ENCODE data around the gene GNAS-AS1. TPM values are rescaled to one million over a fixed set of nuclear protein-coding genes. Genes with fewer than 3 reads are reported as not detected.

The GNAS-AS1 gene
- total RNA-seq, 6 experiments from 2014 or later = 0.23 to 0.37 (median 0.27) TPM; not detected in 3

GRCh38 chr20:58839474-58839874, 11.2 kb downstream of the GNAS-AS1 start:
- ATAC-seq (peak; percentile 41 to 50 (median 48)), DNase-seq (peak in 1 of 3 donors; percentile 44)
- WGBS (ENCODE audit: insufficient coverage, low coverage, low lambda C conversion rate, missing lambda C conversion rate) = 32% methylated on average over 12 of the region's 27 CpGs
- intact Hi-C loops (cut with DNase I) = no loop called here
- Histone ChIP-seq H3K4me1 (peaks cover 0 to 6% (median 0%) of the 10 kb centered on the region in 4 donors), H3K9me3 (no peaks in the 10 kb centered on the region), H3K27me3 (no peaks in the 10 kb centered on the region), H3K4me3 (no peak overlapping the region), H3K36me3 (no peaks in the 10 kb centered on the region), H3K27ac (no peak overlapping the region)
- TF ChIP-seq, protein P1, sequence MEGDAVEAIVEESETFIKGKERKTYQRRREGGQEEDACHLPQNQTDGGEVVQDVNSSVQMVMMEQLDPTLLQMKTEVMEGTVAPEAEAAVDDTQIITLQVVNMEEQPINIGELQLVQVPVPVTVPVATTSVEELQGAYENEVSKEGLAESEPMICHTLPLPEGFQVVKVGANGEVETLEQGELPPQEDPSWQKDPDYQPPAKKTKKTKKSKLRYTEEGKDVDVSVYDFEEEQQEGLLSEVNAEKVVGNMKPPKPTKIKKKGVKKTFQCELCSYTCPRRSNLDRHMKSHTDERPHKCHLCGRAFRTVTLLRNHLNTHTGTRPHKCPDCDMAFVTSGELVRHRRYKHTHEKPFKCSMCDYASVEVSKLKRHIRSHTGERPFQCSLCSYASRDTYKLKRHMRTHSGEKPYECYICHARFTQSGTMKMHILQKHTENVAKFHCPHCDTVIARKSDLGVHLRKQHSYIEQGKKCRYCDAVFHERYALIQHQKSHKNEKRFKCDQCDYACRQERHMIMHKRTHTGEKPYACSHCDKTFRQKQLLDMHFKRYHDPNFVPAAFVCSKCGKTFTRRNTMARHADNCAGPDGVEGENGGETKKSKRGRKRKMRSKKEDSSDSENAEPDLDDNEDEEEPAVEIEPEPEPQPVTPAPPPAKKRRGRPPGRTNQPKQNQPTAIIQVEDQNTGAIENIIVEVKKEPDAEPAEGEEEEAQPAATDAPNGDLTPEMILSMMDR (IDR thresholded peaks at IDR 0.05) = peak; percentile 12 to 35 (median 20)
- no peak for TF ChIP-seq POLR2A (IDR thresholded peaks at IDR 0.05)

DNA sequence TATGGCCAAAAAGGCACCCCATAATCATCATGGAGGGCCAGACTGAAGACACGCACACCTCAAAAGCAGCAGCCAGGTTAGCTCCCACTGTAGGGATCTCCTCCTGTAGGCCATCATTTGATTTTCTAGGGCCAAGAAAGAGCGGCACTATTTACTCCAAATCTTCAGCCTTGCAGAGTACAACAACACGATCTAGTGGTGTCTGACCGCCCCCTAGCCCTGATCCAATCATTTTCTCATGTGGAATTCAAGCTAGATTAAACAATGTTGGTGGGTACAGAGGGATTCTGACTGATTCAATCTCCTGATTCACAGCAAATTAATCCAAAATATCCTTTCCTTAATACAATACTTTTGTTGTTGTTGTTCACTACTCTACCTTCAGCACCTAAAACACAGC, 12.5 kb downstream of the GNAS-AS1 start:
- Histone ChIP-seq H3K36me3 (no peaks in the 10 kb centered on the region), H3K4me3 (no peak overlapping the region), H3K4me1 (no peaks in the 10 kb centered on the region), H3K9me3 (no peaks in the 10 kb centered on the region), H3K27ac (no peak overlapping the region), H3K27me3 (no peaks in the 10 kb centered on the region)
- no peak for TF ChIP-seq POLR2A (IDR thresholded peaks at IDR 0.05)
- 50% methylated on average over 3 of the region's 4 CpGs for WGBS (ENCODE audit: insufficient coverage, low coverage, low lambda C conversion rate, missing lambda C conversion rate)
- ATAC-seq (no peak), DNase-seq (no peak)
- intact Hi-C loops (cut with DNase I) = no loop called here

DNA sequence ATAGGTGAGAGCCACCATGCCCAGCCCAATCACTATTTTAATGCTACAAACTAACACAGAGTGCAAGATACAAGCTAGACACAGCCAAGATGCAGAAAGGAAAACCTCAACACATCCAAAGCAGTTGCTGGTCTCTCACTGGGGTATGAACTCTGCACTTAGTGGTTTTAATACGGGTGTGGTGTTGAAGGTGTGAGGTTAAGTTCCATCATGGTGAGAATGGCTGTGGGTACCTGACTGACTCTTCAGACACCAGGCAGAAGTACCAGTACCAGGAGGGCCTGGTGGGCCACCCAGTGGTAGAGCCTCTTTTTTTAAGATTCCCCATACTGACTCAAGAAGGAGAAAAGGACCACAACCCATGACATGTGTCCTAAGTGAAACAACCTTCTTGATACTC, 13.0 kb downstream of the GNAS-AS1 start:
- no peaks in the 10 kb centered on the region for H3K27me3 ChIP-seq
- 57% methylated on average over 1 of the region's 1 CpG for WGBS (ENCODE audit: insufficient coverage, low coverage, low lambda C conversion rate, missing lambda C conversion rate)
- no peaks in the 10 kb centered on the region for H3K36me3 ChIP-seq
- no peaks in the 10 kb centered on the region for H3K9me3 ChIP-seq
- no peak overlapping the region for H3K4me3 ChIP-seq
- no peak for DNase-seq
- ATAC-seq = no peak
- no peak overlapping the region for H3K27ac ChIP-seq
- intact Hi-C loops (cut with DNase I) = no loop called here
- no peak for TF ChIP-seq POLR2A (IDR thresholded peaks at IDR 0.05)
- TF ChIP-seq, protein P1 (IDR thresholded peaks at IDR 0.05) = no peak
- H3K4me1 ChIP-seq = no peaks in the 10 kb centered on the region

DNA sequence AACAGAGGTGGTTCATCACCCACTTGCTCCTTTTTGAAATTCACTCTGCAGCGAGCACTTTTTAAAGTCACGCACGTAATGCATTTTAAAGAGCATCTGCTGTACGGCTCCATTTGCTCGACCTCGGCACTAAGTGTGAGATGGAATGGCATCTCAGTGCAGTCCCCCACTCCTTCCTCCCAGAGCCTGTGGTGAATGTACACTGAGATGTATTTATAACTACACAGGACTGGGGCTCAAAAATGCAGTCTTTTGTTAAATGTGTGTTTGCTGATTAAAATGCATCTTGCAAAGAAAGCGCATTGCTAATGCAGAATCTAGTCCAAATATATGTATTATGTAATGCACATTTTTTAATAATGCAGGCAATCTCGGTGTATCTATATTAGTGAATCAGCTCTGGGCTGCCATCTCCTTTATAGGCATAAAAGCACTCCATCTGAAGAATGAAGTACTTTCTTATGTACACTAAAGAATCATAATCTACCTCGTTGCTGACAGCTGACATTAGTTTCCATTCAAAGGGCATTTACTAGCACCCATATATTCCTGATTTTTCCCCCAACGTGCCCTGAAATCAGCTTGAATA, 14.0 kb downstream of the GNAS-AS1 start:
- TF ChIP-seq POLR2A (IDR thresholded peaks at IDR 0.05) = no peak
- TF ChIP-seq, protein P1 (IDR thresholded peaks at IDR 0.05) = no peak
- intact Hi-C loops (cut with DNase I) = no loop called here
- Histone ChIP-seq H3K27me3 (no peaks in the 10 kb centered on the region), H3K36me3 (no peaks in the 10 kb centered on the region), H3K27ac (no peak overlapping the region), H3K9me3 (no peaks in the 10 kb centered on the region), H3K4me1 (no peaks in the 10 kb centered on the region), H3K4me3 (no peak overlapping the region)
- DNase-seq = no peak
- no peak for ATAC-seq
- WGBS (ENCODE audit: insufficient coverage, low coverage, low lambda C conversion rate, missing lambda C conversion rate) = 72% methylated on average over 10 of the region's 10 CpGs

DNA sequence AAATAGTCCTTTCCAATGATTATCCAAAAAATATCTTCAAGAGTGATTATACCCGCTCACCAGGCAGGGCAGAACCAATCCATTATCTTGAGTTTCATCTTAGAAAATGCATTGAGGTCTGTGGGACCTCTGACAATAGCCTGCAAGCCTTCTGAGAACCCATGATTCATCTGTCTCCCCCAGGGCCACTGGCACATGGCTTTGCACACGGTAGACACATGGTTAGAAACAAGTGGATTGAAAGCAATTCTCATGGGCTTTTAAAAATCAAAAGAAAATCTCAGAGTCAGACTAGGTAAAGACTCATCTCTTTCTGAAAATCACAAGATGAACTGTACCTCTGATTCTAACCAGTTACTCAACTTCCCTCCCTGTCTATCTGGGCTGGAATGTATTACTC, 15.5 kb downstream of the GNAS-AS1 start:
- WGBS (ENCODE audit: insufficient coverage, low coverage, low lambda C conversion rate, missing lambda C conversion rate) = 76% methylated on average over 2 of the region's 2 CpGs
- Histone ChIP-seq H3K9me3 (no peaks in the 10 kb centered on the region), H3K4me1 (no peaks in the 10 kb centered on the region), H3K4me3 (no peak overlapping the region), H3K27me3 (no peaks in the 10 kb centered on the region), H3K27ac (no peak overlapping the region), H3K36me3 (no peaks in the 10 kb centered on the region)
- intact Hi-C loops (cut with DNase I) = no loop called here
- no peak for ATAC-seq
- no peak for DNase-seq
- TF ChIP-seq POLR2A (IDR thresholded peaks at IDR 0.05) = no peak
- TF ChIP-seq, protein P1 (IDR thresholded peaks at IDR 0.05) = no peak
